WI38 (cell line): ENCODE results near the gene TMEM45A.
"Not testable (repeated sequence)": the region's sequence is repeated elsewhere in the genome, so short reads cannot be mapped to it uniquely, and the experiment has no call there.

ENCODE experiments used
- H3K4me3 ChIP-seq: 2 replicates; pipeline ENCODE4 v1.5.1; 2011; ENCODE audit warnings: low read depth, mild to moderate bottlenecking, control low read depth, low read length
- CTCF ChIP-seq: IDR thresholded peaks from 2 replicates; pipeline ENCODE4 v1.5.1; 2012; ENCODE audit warnings: low read depth, mild to moderate bottlenecking, control low read depth, low read length

The TMEM45A gene

DNA sequence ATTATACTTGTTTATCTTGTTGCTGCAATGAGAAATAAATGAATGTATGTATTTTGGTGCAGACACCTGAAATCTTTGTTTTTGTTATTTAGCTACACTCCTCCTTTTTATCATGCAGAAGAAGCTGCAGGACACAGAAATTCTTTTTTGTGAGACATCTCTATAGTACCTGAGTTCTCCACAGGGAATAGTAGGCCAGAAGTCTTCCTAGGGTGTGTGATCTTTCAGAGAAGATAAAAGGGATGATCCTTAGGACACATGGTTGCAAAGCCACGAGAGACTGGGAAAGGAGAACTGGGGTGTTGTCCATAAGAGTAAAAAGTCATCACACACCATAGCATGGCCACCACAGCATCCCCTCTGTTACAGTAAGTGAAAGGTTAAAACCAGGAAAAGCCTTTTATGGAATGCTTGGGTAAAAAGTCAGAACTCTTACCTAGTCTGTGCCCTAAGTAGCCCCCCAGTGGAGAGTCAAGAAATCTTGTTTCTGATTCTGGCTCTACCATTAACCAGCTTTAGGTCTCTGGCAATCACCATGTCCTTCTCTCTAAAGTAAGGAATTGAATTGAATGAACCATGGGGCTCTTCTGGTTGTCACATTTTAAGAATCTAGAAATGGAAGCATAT is 85.1 kb downstream of the TMEM45A start:
- H3K4me3 ChIP-seq = no peak overlapping the region
- no peak for TF ChIP-seq CTCF

- TF ChIP-seq CTCF = no peak
- no peak overlapping the region for H3K4me3 ChIP-seq
Observed at GRCh38 chr3:100578646-100579045, 86.2 kb downstream of the TMEM45A start.

DNA sequence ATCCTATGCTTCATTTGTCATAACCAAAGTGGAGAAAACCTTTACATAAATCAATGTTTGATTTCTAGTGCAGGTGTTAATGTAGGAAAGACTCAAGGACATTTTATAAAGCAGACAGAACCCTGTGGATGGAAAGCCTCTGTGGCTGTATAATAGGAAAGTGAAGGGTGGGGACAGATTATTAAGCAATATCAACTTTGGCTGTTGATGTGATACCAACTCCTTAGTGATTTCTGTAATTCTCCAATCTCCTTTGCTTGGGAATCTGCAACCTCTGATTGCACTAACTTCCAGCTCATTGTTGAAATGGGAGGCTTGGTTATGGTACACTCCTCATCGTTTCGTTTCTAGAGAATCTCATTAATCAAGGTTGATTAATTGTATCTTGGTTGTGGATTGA is 87.7 kb downstream of the TMEM45A start:
- TF ChIP-seq CTCF = no peak
- H3K4me3 ChIP-seq = no peak overlapping the region

DNA sequence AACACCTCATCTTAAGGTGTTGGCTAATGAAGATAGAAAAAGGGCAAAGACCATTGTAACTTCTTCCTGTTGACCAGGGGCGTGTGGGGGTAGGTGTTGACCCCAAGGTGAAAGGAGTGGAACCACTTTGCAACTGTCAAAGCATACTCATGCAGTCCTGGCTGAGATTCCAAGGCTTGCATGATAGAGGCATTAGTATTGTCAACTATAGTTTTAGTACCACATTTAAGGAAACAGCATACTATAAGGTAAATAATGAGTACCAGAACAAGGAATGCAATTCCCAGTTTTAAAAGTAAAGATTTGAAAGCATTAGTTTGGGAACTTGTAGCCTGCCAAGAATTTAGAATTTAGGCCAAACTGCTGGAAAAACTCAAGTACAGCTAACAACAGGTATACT is 89.2 kb downstream of the TMEM45A start:
- H3K4me3 ChIP-seq = no peak overlapping the region
- no peak for TF ChIP-seq CTCF

- H3K4me3 ChIP-seq = not testable (repeated sequence)
Observed at GRCh38 chr3:100582157-100582556, 89.7 kb downstream of the TMEM45A start.

- no peak overlapping the region for H3K4me3 ChIP-seq
- TF ChIP-seq CTCF = no peak
Observed at GRCh38 chr3:100584101-100584660, 91.8 kb downstream of the TMEM45A start.

GRCh38 chr3:100586832-100587231 is 94.4 kb downstream of the TMEM45A start:
- no peak overlapping the region for H3K4me3 ChIP-seq
- TF ChIP-seq CTCF = no peak

GRCh38 chr3:100588251-100588650 is 95.8 kb downstream of the TMEM45A start:
- H3K4me3 ChIP-seq = no peak overlapping the region
- TF ChIP-seq CTCF = no peak
